NCI-H2227 (cell line): ENCODE data around the gene OR5D13.

Experiments used
- DNase-seq: peaks from one replicate; lab custom pipeline; 2025; ENCODE audit not compliant: unreplicated experiment; lab: John Stamatoyannopoulos, UW

The OR5D13 gene

GRCh38 chr11:55773138-55773537 is at the start of gene OR5D13:
TSS of gene OR5D13 (plus strand) at chr11:55773438. CDS start at chr11:55773438, 0 bp downstream.
- DNase-seq = no peak

GRCh38 chr11:55726715-55727324 is 46.4 kb upstream of the OR5D13 start:
- no peak for DNase-seq

DNA sequence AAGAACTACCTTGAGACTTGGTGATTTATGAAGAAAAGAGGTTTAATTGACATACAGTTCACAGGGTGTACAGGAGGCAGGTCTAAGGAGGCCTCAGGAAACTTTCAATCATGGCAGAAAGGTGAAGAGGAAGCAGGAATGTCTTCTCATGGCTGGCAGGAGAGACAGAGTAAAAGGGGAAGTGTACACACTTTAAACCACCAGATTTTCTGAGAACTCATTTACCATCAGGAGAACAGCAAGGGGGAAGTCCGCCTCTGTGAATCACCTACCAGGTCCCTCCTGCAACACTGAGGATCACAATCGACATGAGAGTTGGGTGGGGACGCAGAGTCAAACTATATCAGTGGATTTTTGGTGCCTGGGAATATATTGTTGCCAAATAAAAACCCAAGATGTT is 40.3 kb upstream of the OR5D13 start:
- no peak for DNase-seq

DNA sequence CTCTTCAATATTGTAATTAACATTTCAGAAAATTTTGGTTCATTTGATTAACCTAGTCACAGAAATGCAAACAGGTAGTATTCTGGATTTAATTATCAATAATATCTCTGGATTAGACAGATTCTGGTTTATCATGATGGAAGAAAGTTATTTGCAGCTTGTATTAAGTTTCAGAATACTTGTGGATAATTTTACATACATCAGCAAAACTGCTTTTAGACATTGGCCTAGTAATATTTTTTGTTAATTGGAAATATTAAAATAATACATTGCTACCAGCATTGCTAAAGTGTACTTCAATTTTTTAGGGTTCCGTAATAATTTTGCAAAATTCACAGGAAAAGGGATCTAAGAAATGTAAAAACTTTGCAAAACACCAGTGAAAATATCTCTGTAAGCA is 18.4 kb downstream of the OR5D13 start:
- DNase-seq = no peak

GRCh38 chr11:55793321-55793720 is 20.1 kb downstream of the OR5D13 start:
- no peak for DNase-seq

GRCh38 chr11:55795256-55795655 is 22.0 kb downstream of the OR5D13 start, which contains the start of gene OR5D14:
TSS of gene OR5D14 (plus strand) at chr11:55795556. CDS start at chr11:55795556, 0 bp downstream.
- DNase-seq = no peak

DNA sequence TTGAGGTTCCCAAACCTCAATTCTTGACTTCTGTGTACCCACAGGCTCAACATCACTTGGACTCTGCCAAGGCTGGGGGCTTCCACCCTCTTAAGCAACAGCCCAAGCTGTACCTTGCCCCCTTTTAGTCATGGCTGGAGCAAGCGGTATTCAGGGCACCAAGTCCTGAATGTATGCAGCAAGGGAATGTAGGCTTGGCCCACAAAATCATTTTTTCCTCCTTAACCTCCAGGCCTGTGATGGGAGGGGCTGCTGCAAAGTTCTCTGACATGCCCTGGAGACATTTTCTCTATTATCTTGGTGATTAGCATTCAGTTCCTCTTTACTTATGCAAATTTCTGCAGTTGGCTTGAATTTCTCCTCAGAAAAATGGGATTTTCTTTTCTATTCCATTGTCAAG is 33.0 kb downstream of the OR5D13 start:
- no peak for DNase-seq

DNA sequence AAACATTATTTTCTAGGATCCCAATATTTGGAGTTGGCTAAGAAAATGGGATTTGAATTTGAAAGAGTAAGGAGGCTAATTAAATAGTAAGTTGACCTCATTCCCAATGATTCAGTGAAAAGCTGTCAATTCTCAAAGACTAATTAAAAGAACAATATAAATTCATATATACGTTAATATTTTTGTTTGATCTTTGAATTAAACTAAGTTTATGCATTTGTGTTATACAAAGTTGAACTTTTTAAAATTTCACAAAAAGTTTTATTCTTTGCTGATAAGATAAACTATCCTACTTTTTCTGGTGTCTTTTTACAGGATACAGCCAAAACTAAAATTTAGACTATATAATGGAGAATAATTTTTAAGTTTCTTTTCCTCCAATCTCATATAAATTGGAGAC is 37.8 kb downstream of the OR5D13 start, which contains the start of gene OR5L1:
OR5L1 (plus strand) TSS at position 301 of the 400 bp plus-strand sequence. CDS start 100 bp downstream, outside the sequence.
- DNase-seq = no peak

DNA sequence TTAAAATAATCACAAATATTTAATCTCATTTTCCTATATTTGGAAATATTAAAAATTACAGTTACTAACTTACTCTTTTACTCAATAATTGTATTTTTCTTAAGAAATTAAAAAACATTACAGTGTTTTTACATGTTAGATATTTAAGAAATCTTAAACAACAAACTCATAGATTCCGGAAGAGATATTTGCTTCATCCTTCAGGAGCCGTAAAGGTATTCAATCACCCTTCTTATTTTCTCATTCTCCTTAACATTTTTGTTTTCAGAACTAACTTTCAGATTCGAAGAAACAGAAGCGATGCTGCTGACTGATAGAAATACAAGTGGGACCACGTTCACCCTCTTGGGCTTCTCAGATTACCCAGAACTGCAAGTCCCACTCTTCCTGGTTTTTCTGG is 46.1 kb downstream of the OR5D13 start, which contains the start of gene OR5D18:
OR5D18 (plus strand) TSS at position 301 of the 400 bp plus-strand sequence; CDS start at position 301, 0 bp downstream.
- DNase-seq = no peak
